Endometrium (tissue), 2 donors: ENCODE results near the gene PKHD1.
"Not testable (repeated sequence)": the region's sequence is repeated elsewhere in the genome, so short reads cannot be mapped to it uniquely, and the experiment has no call there.

ENCODE experiments used
- FAIRE-seq: peaks from 2 replicates; lab custom pipeline; 2012; peaks lifted over from hg19 to GRCh38; lab: Jason Lieb, UNC
- donor health status: control.
- donor health status: control.

Gene PKHD1

GRCh38 chr6:51855310-51856082, 231.9 kb downstream of the PKHD1 start:
- FAIRE-seq, result no peak

GRCh38 chr6:51854876-51855275, 232.5 kb downstream of the PKHD1 start:
- FAIRE-seq, result no peak

- no peak for FAIRE-seq
These were observed 233.1 kb downstream of the PKHD1 start for GRCh38 chr6:51854347-51854746.

GRCh38 chr6:51853109-51853508, 234.3 kb downstream of the PKHD1 start:
- not testable (repeated sequence) for FAIRE-seq

- FAIRE-seq, result no peak
These were observed 240.9 kb downstream of the PKHD1 start for GRCh38 chr6:51846531-51846930.

- FAIRE-seq, result no peak
These were observed 243.1 kb downstream of the PKHD1 start for GRCh38 chr6:51844336-51844735.

- no peak for FAIRE-seq
These were observed 243.9 kb downstream of the PKHD1 start for GRCh38 chr6:51843456-51844056.

GRCh38 chr6:51842804-51843378, 244.5 kb downstream of the PKHD1 start:
- no peak for FAIRE-seq

GRCh38 chr6:51842061-51842803, 245.2 kb downstream of the PKHD1 start:
- no peak for FAIRE-seq

GRCh38 chr6:51841626-51842025, 245.8 kb downstream of the PKHD1 start:
- FAIRE-seq, result no peak

GRCh38 chr6:51839726-51840374, 247.6 kb downstream of the PKHD1 start:
- FAIRE-seq, result no peak

GRCh38 chr6:51830666-51831065, 256.7 kb downstream of the PKHD1 start:
- FAIRE-seq, result no peak

- no peak for FAIRE-seq
These were observed 259.8 kb downstream of the PKHD1 start for GRCh38 chr6:51827580-51827979.

GRCh38 chr6:51824940-51825339, 262.5 kb downstream of the PKHD1 start:
- no peak for FAIRE-seq

- no peak for FAIRE-seq
These were observed 266.9 kb downstream of the PKHD1 start for GRCh38 chr6:51820555-51820954.

GRCh38 chr6:51818520-51819022, 268.8 kb downstream of the PKHD1 start:
- no peak for FAIRE-seq

- no peak for FAIRE-seq
These were observed 269.6 kb downstream of the PKHD1 start for GRCh38 chr6:51817832-51818231.

GRCh38 chr6:51814418-51814817, 273.0 kb downstream of the PKHD1 start:
- no peak for FAIRE-seq

- no peak for FAIRE-seq
These were observed 273.5 kb downstream of the PKHD1 start for GRCh38 chr6:51813904-51814303.

- FAIRE-seq, result no peak
These were observed 275.2 kb downstream of the PKHD1 start for GRCh38 chr6:51812231-51812630.

GRCh38 chr6:51805517-51805916, 281.9 kb downstream of the PKHD1 start:
- FAIRE-seq, result no peak

- no peak for FAIRE-seq
These were observed 286.8 kb downstream of the PKHD1 start for GRCh38 chr6:51800603-51801002.
